Activated CD4-positive, alpha-beta T cell treated with anti-CD3 and anti-CD28 coated beads, Interleukin-2, amount 50 U/mL, for 1 hour (primary cell): Measurements from ENCODE around the gene PRKAG2.
"Not testable (repeated sequence)": the region's sequence is repeated elsewhere in the genome, so short reads cannot be mapped to it uniquely, and the experiment has no call there.

ENCODE experiments used
- DNase-seq: peaks from one replicate; pipeline ENCODE4 v3.0.0-alpha.2; 2020

Gene PRKAG2

DNA sequence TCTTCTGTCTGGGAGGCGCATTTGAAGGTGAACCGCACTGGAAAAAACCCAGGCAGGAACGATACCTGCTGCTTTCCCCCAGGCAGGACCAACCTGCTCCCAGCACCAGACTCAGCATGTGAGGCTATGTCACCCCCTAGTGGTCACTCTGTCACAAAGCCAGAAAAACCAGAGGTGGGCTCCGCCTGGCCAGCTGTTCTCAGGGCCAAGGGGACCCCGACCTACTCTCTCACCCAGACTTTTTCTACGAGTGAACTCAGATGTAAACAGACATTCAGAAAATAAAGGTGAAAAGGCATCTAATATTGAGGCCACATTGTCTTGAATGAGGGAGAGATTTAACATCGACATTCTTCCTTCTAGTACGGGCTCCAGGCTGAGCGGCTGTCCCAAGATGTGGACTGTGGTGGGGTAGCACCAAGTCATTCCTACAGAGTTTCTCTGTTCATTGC is 117.3 kb downstream of the PRKAG2 start:
- DNase-seq, result peak; percentile 54

DNA sequence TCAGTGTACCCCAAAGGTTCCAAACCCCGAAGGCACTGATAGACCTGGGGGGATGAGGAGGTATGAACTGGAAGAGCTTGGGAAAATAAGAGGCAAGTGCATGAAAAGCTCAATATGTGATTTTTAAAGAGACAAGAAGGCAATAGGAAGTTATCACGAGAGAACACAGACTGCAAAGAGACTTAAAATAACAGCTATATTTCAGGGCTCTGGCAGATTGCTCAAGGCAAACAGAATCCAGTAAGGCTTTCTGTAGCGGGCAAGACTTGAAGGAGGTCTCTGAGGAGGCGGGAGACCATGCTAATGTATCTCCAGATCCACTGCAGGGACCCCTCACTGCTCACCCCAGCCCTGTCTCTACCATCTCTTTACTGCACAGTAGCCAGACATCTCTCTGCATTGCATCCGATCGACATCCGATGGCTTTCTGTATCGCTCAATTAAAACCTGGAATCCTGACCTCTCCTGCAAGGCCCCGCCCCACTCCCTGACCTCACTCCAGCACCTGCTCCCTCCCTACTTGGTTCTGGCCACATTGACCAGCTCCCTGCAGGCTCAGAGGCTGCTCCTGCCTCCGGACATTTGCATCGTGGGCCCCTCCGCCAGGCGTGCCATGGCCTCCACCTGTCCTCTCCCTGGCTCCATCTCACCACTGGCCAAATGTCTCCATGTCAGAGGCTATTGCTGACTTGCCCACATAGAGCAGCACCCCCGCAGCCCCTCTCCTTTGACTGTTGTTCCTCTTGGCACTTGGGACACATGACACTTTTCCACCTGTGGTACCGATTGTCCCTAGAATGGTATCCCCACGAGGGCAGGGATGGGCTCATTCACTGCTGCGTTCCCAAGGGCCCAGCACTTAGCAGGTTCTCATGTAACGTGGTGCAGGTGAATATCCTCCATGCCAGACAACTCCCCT is 118.0 kb downstream of the PRKAG2 start:
- DNase-seq, result no peak

DNA sequence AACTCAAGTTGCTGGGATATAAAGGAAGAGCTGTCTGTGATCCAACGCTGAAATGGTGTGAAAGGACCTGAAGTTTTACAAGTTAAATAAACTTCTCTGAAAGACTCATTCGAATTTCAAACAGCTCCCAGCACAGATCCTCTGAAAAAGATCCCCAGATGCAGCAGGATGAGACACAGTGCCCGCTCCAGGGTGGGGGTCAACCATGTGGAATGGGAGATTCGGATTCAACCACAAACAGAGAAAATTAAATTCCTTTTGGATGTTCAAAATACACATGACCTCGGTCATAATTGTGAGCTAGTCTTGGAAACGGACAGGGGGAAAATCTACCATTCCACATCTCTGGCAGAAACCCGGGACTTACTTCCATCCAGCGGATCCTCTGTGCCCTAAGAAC is 119.6 kb downstream of the PRKAG2 start:
- no peak for DNase-seq

GRCh38 chr7:151756866-151757265 is 120.0 kb downstream of the PRKAG2 start:
- DNase-seq, result no peak

DNA sequence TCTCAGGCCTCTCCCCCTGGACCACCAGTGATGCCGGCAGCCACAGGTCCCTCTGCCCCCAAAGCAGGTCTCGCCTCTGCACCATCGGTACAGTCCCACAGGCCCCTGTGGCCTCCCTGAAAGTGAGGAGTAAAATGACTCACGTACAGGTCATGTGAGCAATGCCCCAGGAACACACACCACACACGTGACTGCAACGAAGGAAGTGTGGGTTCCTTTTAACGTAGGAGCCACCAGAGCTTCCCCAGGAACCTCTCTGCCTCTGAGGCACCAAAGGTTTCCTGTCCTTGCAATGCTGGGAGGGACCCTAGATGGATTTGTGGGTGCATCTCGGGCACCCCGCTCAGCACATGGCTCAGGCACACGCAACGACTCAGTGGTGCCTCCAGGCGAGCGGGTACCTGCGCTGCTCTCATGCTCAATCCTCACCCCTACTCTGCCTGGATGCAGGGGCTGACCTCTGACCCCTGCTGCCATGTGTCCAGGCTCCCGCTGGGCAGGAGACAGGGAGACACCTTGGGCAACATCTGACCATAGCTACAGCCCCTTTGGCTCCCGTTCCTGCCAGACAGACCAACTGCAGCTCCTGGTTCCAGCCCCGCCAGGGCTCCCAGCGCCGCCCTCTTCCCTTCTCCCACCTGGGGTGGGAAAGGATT is 120.7 kb downstream of the PRKAG2 start:
- DNase-seq, result peak; percentile 37

GRCh38 chr7:151755131-151755801 is 121.6 kb downstream of the PRKAG2 start:
- no peak for DNase-seq

GRCh38 chr7:151754688-151755130 is 122.2 kb downstream of the PRKAG2 start:
- DNase-seq, result no peak

- peak; percentile 6 for DNase-seq
These were observed 122.7 kb downstream of the PRKAG2 start for GRCh38 chr7:151754142-151754590.

- no peak for DNase-seq
These were observed 123.9 kb downstream of the PRKAG2 start for GRCh38 chr7:151752816-151753595.

DNA sequence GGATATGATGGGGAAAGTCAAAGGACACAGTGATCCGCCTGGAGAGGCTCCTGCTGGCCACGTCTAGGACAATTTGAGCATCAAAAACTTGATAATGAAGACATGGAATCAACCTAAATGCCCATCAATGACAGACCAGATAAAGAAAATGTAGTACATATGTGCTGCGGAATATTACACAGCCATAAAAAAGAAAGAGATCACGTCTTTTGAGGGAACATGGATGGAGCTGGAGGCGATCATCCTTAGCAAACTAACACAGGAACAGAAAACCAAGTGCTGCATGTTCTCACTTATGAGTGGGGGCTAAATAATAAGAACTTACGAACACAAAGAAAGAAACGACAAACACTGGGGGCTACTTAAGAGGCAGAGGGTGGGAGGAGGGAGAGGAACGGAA is 124.9 kb downstream of the PRKAG2 start:
- DNase-seq, result no peak

DNA sequence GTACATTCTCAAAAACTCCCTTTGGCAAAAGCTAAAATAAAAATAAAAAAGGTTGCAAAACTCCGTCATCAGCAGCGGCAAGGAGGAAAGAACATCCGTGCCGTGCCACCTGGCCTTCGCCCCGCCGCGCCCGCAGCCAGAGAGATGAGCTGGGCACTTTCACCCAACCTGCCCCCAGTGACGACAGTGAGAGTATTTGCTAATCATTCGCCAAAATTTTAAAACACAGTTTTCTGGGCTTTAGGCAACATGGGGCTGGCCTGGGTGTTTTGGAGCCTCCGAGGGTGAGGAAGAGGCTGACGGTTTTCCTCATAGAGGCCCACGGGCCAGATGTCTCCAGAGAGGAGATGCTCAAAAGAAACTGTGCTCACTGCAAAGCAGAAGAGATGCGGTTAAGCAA is 128.2 kb downstream of the PRKAG2 start:
- no peak for DNase-seq

DNA sequence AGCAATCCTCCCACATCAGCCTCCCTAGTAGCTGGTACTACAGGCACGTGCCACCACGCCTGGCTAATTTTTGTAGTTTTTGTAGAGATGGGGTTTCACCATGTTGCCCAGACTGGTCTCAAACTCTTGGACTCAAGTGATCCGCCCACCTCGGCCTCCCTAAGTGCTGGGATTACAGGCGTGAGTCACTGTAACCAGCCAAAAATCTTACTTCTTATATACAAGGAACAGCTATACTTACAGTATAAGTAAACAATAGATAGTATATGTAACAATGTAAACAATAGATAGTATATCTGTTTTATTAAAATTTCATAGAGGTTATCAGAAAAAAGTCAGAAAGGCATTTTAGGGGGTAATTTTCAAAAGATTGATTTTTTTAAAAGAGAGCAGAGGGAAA is 128.9 kb downstream of the PRKAG2 start:
- not testable (repeated sequence) for DNase-seq

- no peak for DNase-seq
These were observed 131.2 kb downstream of the PRKAG2 start for GRCh38 chr7:151745706-151746105.

- DNase-seq, result no peak
These were observed 132.0 kb downstream of the PRKAG2 start for GRCh38 chr7:151744656-151745638.

GRCh38 chr7:151744051-151744580 is 132.8 kb downstream of the PRKAG2 start:
- no peak for DNase-seq

DNA sequence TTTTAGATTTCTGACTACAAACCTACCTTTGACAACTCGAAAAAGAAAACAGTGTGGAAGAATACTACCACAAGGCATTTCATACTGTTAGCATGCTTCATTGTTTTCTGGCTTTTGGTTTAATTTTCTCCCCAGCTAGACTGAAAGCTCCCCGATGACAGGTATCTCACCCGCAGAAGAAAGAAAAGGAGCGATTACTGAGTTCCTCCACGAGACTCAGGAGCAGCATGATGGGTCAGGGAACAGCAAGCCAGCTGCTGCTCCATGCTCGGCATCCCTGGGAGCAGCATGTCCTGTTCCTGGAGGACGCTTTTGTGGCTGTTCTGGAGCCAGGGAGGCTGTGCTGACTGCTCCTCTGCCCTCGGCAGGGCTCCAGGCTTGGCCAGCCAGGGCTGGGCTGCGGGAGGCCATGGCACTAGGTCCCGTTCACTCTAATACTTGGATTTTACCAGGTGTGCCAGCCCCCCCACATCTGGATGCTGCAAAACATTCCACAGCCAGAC is 133.4 kb downstream of the PRKAG2 start:
- no peak for DNase-seq

DNA sequence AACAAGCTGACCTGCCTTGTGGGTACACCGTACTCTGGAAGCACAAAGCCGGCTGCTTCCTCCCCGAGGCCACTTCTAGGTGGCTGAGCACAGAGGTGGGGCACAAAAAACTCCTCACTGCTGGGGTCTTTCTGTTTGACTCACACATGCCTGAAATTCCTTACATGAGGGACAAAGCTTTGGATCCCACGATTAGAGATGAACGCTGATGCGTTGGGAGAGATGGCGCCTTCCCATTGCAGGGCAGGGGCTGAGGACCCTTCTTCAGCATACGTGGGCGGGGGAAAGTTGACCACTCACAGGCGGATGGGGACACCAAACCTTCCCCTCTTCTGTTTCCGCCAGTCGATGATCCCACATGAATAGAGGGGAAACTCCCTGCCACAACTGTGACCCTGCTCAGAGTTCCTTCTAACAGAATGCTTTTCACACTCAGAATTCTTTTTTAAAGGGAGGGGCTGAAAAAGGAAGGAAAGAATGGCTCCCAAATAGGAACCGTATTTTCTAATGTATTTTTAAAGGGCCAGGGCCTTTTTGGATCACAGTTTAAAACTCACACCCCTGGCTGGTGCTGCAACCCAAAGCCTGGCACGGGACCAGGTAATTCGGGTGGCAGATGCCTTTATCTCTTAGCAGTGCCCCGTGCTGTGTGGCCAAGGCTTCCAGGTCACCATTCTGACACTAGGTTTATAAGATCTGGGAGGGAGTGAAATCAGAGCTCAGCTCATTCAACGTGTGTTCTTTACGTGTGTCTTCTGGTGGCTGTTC is 134.0 kb downstream of the PRKAG2 start:
- no peak for DNase-seq

DNA sequence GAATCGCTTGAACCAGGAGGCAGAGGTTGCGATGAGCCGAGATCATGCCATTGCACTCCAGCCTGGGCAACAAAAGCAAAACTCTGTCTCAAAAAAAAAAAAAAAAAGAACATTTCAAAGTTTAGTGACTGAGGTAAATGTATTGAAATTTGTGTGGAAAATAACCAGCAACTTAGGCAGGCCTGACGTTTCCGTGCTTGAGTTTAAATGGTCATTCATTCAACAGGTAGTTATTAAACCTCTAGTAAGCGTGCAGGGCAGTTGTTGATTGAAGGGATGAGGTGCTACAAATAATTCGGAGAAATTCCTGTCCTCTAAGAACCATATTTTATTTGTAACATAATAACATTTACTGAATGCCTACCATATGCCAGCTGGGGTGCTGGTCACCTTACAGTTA is 135.3 kb downstream of the PRKAG2 start:
- DNase-seq, result no peak

GRCh38 chr7:151740081-151740851 is 136.6 kb downstream of the PRKAG2 start:
- no peak for DNase-seq
